ENCODE data around the gene RBMS3.

GRCh38 chr3:29311795-29312194, 30.9 kb downstream of the RBMS3 start:
- TF ChIP-seq CTCF (IDR thresholded peaks at IDR 0.05) = no peak
- no peak for TF ChIP-seq POLR2A (IDR thresholded peaks at IDR 0.05)

Data from vagina (tissue), 2 donors.